ENCODE data around the gene DHH. TPM values are rescaled to one million over a fixed set of nuclear protein-coding genes. Genes with fewer than 3 reads are reported as not detected.
"Not testable (repeated sequence)": the region's sequence is repeated elsewhere in the genome, so short reads cannot be mapped to it uniquely, and the experiment has no call there.

The DHH gene
- polyA plus RNA-seq (ENCODE audit: insufficient read length in 4 of 4): under 1 TPM; 0.23 to 0.60 (median 0.44) TPM

DNA sequence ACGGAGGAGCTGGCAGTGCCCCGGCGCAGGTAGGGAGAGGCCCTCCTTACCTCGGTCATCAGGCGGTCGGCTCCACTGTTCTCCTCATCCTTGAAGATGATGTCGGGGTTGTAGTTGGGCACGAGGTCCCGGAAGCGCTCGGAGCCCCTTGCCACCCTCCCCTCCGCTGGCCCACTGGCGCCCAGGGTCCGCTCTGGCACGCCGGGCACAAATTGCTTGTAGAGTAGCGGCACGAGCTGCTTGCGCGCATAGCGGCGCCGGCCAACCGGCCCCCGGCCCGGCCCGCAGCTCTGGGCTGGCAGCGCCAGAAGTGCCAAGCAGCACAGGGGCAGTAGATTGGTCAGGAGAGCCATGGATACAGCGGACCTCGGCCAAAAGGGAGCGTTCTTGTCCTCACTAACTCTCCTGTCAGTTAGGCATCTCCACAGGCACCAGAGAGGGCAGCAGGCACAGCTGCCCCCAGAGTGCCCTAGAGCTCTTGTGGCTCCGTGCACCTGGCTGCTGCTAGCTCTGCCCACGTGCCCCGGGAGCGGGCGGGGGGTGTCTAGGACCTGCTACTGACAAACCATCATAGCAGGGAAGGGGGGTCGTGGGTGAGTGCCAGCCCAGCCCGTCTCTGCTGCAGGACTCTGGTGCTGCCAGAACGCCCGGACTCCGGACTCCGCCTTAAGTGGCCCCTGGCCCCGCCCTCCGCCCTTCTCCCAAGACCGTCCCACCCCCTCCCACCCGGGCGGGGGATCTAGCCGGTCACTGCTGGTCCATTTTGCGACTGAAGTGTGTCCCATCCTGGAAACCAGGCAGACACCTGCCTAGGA, at the start of gene DHH:
Gene DHH, minus strand, starts transcription at position 642 of the 815 bp plus-strand sequence. Its CDS starts 289 bp downstream, at position 353.
- no peak for DNase-seq (ENCODE audit: low read depth in 4 of 4, low spot score in 3 of 4)

GRCh38 chr12:49144384-49144783, 49.8 kb upstream of the DHH start:
- DNase-seq (ENCODE audit: low read depth in 4 of 4, low spot score in 3 of 4): no peak

DNA sequence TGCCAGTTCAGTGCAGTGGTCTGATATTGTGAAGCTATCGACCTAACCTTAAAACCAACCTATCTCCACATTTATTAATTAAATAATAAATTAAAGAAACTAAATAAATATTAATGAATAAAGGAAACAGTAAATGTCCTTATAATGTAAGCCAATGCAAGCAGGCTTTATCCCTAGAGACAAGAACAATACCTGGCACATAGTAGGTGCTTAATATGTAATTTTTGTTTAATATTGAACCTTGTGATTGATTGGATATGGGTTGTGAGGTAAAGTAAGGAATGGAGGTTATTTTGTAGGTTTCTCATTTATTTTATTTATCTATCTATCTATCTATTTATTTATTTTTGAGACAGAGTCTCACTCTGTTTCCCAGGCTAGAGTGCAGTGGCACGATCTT, 44.4 kb upstream of the DHH start:
- DNase-seq (ENCODE audit: low read depth in 4 of 4, low spot score in 3 of 4): no peak

GRCh38 chr12:49138587-49138986, 44.0 kb upstream of the DHH start:
- no peak for DNase-seq (ENCODE audit: low read depth in 4 of 4, low spot score in 3 of 4)

DNA sequence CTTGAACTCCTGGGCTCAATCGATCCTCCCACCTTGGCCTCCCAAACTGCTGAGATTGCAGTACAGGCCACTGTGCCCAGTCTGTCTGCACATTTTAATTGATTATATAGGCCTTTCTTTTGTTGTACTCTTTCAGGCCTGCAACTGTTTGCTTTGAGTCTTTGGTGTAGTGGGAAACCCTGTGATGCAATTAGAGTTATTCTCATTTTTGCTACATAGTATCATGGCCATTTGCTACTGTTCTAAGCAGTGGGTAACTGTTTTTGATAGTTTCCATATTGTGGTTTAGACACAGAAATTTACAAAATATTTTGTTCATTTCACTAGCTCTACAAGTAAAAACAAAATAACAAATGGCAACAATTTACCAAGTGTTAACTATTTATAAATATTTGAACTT, 42.9 kb upstream of the DHH start:
- no peak for DNase-seq (ENCODE audit: low read depth in 4 of 4, low spot score in 3 of 4)

DNA sequence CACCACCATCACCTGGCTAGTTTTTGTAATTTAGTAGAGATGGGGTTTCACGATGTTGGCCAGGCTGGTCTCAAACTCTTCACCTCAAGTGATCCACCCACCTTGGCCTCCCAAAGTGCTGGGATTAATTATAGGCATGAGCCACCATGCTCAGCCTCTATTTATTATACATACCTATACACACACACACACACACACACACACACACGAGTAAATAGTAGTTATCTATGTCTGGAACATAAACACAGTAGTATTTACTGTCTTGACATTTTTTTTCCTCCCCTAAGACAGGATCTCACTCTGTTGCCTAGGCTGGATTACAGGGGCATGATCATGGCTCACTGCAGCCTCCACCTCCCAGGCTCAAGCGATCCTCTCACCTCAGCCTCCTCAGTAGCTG, 42.4 kb upstream of the DHH start:
- DNase-seq (ENCODE audit: low read depth in 4 of 4, low spot score in 3 of 4): not testable (repeated sequence)

GRCh38 chr12:49133590-49133989, 39.0 kb upstream of the DHH start:
- no peak for DNase-seq (ENCODE audit: low read depth in 4 of 4, low spot score in 3 of 4)

GRCh38 chr12:49133014-49133413, 38.4 kb upstream of the DHH start:
- no peak for DNase-seq (ENCODE audit: low read depth in 4 of 4, low spot score in 3 of 4)

DNA sequence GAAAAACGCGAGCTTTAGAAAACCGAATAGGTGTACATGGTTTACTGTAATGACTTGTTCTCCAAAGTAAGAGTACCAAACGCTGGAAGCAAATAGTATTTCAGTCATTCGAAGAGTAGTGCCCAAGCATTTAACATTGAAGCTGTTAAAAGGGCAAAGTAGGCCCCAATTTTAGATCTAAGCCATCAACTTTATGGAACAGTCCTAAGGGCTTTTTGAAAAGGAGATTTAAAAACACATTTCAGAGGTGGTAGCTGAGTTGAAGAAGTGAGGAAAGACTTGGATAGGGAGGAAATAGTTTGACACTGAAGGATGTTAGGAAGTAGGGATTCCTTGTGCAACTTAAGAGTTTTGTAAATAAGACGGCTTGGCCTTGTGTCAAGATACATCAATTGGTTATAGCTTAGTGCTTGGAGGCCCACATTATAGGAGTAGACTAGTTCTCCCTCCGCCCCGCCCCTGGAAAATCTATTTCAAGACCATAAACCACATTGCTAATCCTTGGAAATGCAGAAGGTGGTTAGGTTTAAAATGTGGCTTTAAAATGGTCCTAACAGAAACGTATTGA, 37.4 kb upstream of the DHH start:
- no peak for DNase-seq (ENCODE audit: low read depth in 4 of 4, low spot score in 3 of 4)

DNA sequence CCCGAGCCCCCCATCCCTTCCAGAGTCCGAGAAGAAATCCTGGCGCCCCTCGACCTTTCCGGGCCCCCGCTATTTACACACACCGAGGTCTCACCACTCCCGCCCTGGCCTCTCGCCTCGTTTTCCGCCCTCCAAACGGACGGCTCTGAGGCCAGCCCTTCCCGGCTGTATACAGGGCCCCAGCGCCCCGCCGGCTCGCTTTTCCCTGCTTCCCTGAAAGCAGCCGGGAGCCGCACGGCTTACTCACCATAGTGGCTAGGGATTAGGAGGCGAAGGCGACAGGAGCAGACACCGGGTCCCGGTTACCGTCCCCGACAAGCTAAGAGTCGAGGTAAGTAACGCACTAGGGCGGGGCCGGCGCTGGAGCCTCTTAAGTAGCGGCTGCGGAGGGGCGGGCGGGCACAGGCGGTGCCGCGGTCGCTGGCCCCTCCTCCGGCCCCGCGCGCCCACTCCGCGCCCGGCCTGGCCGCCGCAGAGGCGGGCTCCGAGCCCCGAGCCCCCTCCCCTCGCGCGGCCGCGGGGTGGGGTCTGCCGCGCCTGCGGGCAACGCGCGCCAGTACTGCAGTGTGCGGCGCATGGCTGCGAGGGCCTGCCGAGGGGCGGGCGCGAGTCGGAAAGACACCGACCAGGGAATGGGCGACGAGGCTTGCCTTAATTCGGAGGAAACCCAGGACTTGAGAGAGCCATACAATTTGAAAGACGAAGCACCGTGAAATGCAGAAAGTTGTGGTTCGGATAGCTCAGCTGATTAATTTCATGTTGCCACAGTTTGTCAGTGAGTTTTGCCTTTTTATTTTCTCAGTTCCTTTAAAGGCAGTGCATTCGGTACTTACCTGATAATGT, 36.7 kb upstream of the DHH start, which contains the start of gene TUBA1B:
Gene TUBA1B, minus strand, starts transcription at position 345 of the 843 bp plus-strand sequence. Its CDS starts 95 bp downstream, at position 250.
- DNase-seq (ENCODE audit: low read depth in 4 of 4, low spot score in 3 of 4): peak in 3 of 4 donors; percentile 76 to 82 (median 81)

GRCh38 chr12:49130151-49131050, 35.8 kb upstream of the DHH start:
- peak in 3 of 4 donors; percentile 80 to 87 (median 83) for DNase-seq (ENCODE audit: low read depth in 4 of 4, low spot score in 3 of 4)

DNA sequence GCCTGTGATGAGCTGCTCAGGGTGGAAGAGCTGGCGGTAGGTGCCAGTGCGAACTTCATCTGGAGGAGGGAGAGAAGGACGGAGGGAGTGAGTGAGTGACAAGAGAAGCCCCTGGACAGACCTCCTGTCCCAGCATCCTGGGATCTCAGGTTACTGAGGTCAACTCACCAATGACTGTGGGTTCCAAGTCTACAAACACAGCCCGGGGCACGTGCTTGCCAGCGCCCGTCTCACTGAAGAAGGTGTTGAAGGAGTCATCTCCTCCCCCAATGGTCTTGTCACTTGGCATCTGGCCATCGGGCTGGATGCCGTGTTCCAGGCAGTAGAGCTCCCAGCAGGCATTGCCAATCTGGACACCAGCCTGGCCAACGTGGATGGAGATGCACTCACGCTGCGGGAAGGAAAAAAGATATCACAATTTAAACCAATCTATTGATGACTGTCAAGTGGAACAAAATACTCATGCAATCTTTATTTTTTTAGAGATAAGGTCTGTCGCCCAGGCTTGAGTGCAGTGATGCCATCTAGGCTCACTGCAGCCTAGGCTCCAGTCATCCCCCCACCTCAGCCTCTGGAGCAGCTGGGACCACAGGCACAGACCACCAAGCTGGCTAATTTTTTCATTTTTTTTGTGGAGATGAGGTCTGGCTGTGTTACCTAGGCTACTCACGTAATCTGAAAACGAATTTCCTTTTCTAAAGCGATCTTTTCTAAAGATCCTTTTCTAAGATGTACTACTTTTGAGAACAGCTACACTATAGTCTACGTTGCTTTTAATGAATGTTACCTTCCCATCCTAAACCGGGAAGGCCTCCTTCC, 34.9 kb upstream of the DHH start:
- no peak for DNase-seq (ENCODE audit: low read depth in 4 of 4, low spot score in 3 of 4)

DNA sequence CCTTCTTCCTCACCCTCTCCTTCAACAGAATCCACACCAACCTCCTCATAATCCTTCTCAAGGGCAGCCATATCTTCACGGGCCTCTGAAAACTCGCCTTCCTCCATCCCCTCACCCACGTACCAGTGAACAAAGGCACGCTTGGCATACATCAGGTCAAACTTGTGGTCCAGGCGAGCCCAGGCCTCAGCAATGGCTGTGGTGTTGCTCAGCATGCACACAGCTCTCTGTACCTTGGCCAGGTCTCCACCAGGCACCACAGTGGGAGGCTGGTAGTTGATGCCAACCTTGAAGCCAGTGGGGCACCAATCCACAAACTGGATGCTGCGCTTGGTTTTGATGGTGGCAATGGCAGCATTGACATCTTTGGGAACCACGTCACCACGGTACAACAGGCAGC, 33.4 kb upstream of the DHH start:
- not testable (repeated sequence) for DNase-seq (ENCODE audit: low read depth in 4 of 4, low spot score in 3 of 4)

GRCh38 chr12:49126852-49127763, 32.5 kb upstream of the DHH start:
- DNase-seq (ENCODE audit: low read depth in 4 of 4, low spot score in 3 of 4): no peak

GRCh38 chr12:49121047-49121696, 26.6 kb upstream of the DHH start:
- peak in 1 of 4 donors; percentile 24 for DNase-seq (ENCODE audit: low read depth in 4 of 4, low spot score in 3 of 4)

DNA sequence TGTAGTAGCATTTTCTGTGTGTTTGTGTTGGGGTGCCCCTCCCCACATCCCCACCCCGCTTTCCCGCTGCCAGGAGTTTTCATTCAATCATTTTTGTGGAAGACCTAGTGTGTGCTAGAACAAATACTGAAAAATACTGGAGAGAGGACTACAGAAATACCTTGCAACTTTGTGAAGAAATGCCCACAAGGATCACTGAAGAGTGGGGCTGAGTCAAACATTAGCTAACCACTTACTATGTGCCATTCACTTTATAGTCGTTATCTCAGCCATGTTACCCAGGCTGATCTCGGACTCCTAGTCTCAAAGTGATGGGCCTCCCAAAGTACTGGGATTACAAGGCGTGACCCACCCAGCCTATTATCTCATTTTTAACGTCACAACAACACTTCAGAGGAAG, 16.6 kb upstream of the DHH start:
- DNase-seq (ENCODE audit: low read depth in 4 of 4, low spot score in 3 of 4): no peak

DNA sequence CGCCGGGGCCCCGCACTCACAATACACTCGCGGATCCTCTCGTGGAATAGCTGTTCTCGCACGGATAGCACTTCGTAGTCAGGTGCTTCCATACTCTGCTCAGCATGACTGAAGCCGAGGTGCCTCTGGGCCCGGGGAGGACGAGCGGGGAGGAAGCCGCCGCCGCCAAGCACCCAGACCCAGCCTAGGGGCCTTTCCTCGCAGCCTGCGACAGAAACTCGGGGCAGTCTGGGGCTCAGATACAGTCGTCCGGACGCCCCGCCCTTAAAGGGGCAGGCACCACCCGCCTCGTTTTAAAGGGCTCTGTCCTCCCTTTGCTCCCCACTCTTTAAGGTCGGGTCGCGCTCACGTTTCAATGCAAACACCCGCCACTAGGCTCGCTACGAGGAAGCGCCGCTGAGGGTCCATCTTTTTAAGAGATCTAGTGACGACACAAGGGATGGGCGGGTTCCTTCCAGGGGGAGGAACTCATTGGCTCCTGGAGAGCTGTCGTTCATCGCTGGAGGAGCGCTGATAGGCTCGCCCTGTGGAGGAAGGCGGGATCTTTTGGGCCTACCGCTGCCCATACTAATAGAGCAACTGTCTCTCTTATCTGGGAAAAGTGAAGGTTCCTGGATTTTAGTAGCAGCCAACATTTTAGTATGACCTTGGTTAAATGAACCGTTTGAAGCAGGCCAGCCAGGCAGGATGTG, 16.0 kb upstream of the DHH start, which contains the start of gene LMBR1L:
Gene LMBR1L, minus strand, starts transcription at position 384 of the 692 bp plus-strand sequence. Its CDS starts 292 bp downstream, at position 92.
- peak; percentile 92 to 97 (median 94) for DNase-seq (ENCODE audit: low read depth in 4 of 4, low spot score in 3 of 4)

Measured in left renal pelvis (tissue), 4 donors.